GM21619 (cell line): ENCODE data around the gene GGNBP2.
"Not testable (repeated sequence)": the region's sequence is repeated elsewhere in the genome, so short reads cannot be mapped to it uniquely, and the experiment has no call there.

ENCODE experiments used
- ATAC-seq: cut with Tn5 transposase; IDR thresholded peaks from one replicate; pipeline ENCODE4 v1.9.1; 2021; ENCODE audit not compliant: unreplicated experiment

GGNBP2 gene

GRCh38 chr17:36600465-36600864 lies 55.7 kb downstream of the GGNBP2 start:
- no peak for ATAC-seq

GRCh38 chr17:36600936-36601302 lies 56.2 kb downstream of the GGNBP2 start:
- ATAC-seq: peak; percentile 5

- peak; percentile 77 for ATAC-seq
These were observed 56.7 kb downstream of the GGNBP2 start, which contains the start of gene MRM1 for GRCh38 chr17:36601303-36602029. Gene MRM1 (plus strand): TSS chr17:36601583. CDS start chr17:36601811, 228 bp downstream.

- ATAC-seq: peak; percentile 6
These were observed 57.5 kb downstream of the GGNBP2 start for GRCh38 chr17:36602030-36602748.

GRCh38 chr17:36602924-36603384 lies 58.2 kb downstream of the GGNBP2 start:
- ATAC-seq: no peak

- not testable (repeated sequence) for ATAC-seq
These were observed 60.3 kb downstream of the GGNBP2 start for GRCh38 chr17:36605028-36605427.

- ATAC-seq: no peak
These were observed 63.6 kb downstream of the GGNBP2 start for GRCh38 chr17:36608280-36608679.

GRCh38 chr17:36608794-36609497 lies 64.2 kb downstream of the GGNBP2 start:
- ATAC-seq: no peak

- ATAC-seq: no peak
These were observed 64.8 kb downstream of the GGNBP2 start for GRCh38 chr17:36609498-36609862.

- ATAC-seq: no peak
These were observed 65.8 kb downstream of the GGNBP2 start for GRCh38 chr17:36610474-36610873.

- no peak for ATAC-seq
These were observed 66.8 kb downstream of the GGNBP2 start for GRCh38 chr17:36611345-36612072.

GRCh38 chr17:36612323-36612722 lies 67.6 kb downstream of the GGNBP2 start:
- no peak for ATAC-seq

- ATAC-seq: no peak
These were observed 68.4 kb downstream of the GGNBP2 start for GRCh38 chr17:36613155-36613554.

GRCh38 chr17:36614081-36614480 lies 69.4 kb downstream of the GGNBP2 start:
- no peak for ATAC-seq

GRCh38 chr17:36614933-36615332 lies 70.2 kb downstream of the GGNBP2 start:
- ATAC-seq: no peak

- ATAC-seq: no peak
These were observed 71.6 kb downstream of the GGNBP2 start for GRCh38 chr17:36616061-36617029.

GRCh38 chr17:36617773-36618172 lies 73.1 kb downstream of the GGNBP2 start:
- no peak for ATAC-seq

- no peak for ATAC-seq
These were observed 78.6 kb downstream of the GGNBP2 start for GRCh38 chr17:36623281-36623680.

GRCh38 chr17:36625188-36625587 lies 80.5 kb downstream of the GGNBP2 start:
- ATAC-seq: no peak

GRCh38 chr17:36627101-36627500 lies 82.4 kb downstream of the GGNBP2 start:
- ATAC-seq: no peak
